HG03457 (cell line): ENCODE data around the gene PDE3B.
"Not testable (repeated sequence)": the region's sequence is repeated elsewhere in the genome, so short reads cannot be mapped to it uniquely, and the experiment has no call there.

Experiments
- ATAC-seq: cut with Tn5 transposase; IDR thresholded peaks from one replicate; pipeline ENCODE4 v1.9.1; 2021; ENCODE audit warnings: moderate number of reproducible peaks; ENCODE audit not compliant: unreplicated experiment

PDE3B gene

DNA sequence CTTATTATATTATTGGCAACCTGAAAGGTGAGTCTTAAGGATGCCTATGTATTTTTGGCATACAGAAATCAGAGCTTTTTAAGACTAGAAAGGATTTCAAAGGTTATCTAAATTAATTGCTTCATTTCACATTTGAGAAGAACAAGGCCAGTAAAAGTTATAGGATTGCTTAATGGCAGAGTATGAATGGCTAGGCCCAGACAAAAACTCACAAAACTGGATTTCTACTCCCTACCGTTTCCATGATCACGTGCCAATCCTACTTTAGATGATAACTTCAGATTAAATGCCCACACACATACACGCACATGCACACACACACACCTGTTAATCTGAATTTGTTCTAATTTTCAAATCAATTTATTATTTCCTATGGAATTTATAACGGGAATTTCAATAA, 1.8 kb upstream of the PDE3B start:
- no peak for ATAC-seq

DNA sequence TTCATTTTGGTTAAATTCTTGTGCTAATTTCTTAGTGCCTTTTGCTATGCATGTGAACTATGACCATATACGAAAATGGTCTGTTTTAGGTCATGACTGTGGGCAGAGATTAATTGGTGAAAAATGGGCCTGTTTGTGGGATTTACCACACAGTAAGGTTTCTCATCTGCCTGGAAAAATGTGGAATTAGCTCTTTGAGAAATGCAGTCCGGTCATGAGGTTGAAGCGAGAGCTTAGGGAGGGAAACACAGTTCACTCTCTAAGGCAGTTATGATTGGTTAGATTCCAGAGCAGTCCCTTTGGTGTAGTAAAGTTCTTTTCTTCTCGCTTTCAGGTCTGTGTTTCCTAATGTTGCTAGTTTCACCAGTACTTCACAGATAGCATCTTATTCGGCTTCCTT, 1.2 kb upstream of the PDE3B start:
- no peak for ATAC-seq

DNA sequence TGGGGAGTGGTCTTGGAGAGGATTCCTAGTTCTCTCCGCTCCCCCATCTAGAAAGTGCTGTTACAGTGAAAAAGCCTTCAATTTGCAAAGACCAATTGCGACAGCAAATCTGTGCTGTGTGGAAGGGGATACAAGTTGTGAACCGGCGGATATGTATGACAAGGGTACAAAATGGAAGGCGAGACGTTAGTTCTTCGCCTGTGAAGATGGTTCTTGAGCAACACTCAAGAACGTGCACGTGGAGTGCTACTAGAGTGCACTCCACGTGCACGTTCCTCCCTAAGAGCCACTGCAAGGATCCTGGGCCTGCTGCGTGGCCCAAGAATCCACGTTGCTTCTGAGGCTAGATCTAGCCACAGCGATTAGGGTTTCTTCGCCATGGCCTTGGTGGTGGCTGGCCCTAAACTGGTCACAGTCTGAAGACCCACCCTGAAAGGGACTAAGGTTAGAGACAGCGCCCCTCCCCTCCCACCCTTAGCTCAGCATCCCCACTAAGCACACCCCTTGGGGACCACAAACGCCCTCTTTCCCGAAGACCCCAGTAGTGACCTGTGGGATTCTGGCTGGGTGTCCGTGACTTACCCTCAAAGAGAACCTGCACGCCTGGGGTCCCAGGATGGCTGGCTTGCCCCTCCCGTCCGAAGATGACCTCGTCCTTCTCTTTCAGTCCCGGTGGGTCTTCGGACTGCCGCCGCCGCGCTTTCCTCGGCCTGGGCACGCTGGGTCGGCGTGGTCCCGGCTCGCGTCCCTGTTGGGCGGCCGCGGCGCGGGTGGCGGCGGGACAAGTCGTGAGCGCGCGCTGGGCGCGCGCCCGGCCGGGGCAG, 519 bp upstream of the PDE3B start:
- no peak for ATAC-seq

DNA sequence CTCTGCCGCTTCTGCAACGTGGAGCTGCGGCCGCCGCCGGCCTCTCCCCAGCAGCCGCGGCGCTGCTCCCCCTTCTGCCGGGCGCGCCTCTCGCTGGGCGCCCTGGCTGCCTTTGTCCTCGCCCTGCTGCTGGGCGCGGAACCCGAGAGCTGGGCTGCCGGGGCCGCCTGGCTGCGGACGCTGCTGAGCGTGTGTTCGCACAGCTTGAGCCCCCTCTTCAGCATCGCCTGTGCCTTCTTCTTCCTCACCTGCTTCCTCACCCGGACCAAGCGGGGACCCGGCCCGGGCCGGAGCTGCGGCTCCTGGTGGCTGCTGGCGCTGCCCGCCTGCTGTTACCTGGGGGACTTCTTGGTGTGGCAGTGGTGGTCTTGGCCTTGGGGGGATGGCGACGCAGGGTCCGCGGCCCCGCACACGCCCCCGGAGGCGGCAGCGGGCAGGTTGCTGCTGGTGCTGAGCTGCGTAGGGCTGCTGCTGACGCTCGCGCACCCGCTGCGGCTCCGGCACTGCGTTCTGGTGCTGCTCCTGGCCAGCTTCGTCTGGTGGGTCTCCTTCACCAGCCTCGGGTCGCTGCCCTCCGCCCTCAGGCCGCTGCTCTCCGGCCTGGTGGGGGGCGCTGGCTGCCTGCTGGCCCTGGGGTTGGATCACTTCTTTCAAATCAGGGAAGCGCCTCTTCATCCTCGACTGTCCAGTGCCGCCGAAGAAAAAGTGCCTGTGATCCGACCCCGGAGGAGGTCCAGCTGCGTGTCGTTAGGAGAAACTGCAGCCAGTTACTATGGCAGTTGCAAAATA, 816 bp downstream of the PDE3B start:
- peak; percentile 35 for ATAC-seq

DNA sequence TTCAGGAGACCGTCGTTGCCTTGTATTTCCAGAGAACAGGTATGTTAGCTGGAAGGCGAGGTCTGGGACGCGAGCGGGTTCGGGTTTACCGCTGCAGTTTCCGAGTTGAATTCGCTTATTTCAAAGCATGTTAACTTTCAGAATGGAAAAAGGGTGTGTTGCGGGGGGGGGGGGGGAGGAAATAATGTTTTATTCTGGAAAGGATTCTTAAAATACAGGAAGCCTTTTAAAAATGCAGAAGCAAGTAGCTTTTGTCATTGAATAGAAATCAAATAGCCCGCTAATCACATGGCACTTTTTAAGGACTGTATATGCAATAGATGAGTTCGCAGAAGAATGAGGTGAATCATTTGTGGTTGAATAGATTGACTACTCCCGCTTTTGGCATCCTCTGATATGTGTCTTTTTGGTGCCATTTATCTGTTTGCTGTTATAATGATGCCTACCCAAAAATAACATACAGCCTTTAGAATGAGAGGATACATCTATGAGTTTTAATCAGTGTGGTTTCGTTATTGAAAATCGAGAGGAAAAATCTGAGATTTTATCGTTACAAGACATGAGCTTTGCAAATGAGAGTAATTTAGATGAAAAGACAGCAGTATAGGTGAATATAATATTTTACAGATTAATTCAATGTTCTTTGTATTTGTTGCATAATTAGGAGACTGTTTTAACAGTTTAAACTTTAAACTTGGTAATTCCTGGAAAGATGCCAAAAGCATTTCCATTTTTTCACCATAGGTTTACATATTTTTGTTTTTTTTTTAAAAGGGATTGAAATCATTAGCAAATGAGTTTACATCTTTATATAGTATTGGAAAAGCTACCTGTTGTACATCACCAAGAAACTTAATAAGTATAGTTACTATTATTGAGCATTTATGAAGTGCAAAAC, 1.7 kb downstream of the PDE3B start:
- ATAC-seq, result no peak

DNA sequence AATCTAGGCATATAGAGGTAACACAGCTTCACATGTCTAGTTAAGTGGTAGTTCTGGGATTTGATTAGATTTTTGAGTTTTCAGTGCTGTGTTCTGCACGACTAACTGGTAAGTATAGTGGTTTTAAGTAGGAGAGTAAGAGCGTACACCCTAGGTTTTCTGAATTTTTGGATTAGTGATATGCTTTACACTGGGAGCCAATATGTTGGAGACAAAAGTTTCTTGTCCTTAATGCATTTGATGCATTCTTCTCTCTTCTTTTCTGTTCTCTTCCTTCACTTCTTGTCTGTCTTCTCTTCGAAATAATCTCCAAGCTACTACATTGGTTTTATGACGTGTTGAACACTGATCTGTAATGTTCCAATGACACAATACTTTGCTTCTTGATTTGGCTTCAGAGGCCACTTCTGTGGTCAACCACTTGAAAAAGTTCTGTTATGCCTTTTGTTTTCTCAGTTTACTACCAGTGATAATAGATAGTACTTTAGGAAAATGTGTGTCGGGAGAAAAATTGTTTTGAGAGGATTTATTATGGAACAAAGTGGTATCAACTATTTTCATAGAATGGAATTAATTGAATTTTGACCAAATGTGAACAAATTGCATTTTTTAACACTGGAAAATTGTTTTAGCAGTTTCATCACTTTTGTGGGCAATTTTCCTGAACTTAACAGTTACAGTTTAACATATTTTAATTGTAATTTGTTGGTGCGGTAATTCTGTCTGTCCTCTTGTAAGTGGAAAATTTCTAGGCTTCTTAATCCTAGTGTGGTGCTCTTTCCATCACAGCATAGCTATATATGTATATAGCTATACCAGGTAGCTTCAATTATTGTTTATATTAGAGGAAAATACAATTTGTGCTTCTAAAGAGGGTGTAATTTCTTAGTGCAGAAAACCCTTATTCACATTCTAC, 2.6 kb downstream of the PDE3B start:
- no peak for ATAC-seq

DNA sequence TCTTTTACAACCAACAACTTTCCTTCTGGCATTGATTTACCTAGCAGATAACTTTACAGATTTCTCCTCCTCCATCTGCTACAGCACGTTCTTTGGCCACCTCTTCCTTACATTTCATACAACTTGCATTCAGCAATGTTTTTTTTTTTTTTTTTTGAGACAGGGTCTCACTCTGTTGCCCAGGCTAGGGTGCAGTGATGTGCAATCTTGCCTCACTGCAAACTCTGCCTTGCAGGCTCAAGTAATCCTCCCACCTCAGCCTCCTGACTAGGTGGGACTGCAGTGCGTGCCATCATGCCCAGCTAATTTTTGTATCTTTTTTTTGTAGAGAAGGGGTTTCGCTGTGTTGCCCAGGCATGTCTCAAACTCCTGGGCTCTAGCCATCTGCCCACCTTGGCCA, 6.5 kb downstream of the PDE3B start:
- ATAC-seq, result no peak

DNA sequence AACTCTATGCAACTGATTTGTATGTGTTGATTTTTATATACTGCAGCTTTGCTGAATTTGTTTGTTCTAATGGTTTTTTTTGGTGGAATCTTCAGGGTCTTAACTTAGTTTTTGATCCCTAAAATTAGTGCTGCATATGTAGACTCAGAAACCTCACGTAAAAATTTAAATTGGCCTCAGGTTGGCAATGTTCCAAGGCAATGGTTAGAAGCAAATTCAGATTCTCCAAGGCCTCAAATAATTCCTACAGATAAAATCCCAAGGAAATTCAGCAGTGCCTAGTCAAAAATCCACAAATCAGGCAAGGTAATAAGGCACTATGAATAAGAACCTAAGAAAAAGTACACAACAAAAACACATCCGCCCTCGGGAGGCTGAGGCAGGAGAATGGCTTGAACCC, 9.5 kb downstream of the PDE3B start:
- ATAC-seq, result no peak

DNA sequence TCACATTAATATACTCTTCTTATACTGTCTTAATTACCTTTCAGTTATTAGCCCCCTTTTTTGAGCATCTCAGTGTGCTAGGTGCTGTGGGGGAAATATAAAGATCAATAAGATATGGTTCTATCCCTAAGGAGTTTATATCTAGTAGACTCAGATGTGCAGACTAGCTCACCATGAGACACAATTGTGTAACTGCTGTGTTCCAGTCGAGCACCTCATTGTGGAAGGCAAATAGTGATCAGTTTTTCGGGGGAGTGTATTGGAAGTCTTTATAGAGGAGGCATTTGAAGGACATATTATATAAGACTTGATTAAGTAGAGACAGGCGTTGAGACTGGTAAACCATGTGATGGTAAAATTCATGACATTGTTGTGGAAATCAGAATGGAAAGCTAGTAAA, 11.8 kb downstream of the PDE3B start:
- no peak for ATAC-seq

DNA sequence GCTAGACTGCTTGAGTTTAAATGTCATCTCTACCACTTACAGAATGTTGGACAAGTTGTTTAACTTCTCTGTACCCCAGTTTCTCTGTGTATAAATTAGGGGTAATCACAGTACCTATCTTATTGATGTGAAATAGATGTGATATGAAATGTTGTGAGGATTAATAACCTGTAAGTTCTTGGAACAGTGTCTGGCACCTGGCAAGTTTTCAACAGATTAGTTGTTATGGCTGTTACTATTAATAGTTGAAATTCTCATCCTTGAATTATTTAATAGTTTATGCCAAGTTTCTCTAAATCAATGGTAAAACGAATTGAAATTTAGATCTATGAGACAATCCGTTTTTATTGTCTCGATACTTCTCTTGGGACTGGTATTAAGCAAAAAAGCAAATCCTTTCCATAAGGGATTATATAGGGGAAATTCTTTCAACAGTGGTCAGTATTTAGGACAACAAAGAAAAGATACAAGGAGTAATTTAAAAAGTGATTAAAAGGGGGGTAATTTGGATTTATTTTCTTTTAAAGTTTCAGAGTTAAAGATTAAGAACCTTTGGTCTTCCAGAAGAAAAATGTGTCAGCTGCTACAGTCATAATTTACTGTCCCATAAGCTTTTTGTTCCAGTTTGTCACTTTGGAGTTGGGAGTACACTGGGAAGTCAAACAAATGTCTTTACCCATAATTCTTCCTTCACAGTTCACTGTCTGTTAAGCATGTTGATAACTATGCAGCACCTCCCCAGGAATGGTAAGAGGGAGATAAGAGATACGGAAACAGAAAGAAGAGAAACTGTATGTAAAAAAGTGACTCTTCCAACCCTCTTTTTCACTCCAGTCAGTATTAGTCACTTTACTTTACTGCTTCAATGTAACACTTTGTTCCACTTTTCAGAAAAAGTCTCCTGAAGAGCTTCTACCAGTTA, 13.2 kb downstream of the PDE3B start:
- ATAC-seq, result no peak

DNA sequence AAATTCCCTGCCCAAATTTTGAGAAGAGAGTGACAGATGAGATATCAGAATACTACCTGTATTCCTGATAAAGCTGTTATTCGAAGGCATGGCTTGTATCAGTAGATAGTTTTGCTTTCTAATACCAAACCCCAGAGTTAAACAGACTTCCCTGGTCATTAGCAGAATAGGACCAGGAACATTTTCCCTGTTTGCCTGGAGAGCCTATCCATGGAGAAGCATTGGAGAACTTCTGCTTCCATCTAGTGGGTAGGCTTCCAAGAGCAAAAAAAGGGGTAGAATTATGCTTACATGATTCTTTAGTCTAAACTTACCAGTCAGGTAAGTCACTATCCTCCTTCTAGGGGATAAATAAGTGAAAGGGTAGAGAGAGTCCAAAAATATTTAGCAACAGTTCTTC, 14.2 kb downstream of the PDE3B start:
- no peak for ATAC-seq

DNA sequence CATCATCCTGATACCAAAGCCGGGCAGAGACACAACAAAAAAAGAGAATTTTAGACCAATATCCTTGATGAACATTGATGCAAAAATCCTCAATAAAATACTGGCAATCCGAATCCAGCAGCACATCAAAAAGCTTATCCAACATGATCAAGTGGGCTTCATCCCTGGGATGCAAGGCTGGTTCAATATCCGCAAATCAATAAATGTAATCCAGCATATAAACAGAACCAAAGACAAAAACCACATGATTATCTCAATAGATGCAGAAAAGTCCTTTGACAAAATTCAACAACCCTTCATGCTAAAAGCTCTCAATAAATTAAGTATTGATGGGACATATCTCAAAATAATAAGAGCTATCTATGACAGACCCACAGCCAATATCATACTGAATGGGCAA, 21.3 kb downstream of the PDE3B start:
- ATAC-seq, result not testable (repeated sequence)

DNA sequence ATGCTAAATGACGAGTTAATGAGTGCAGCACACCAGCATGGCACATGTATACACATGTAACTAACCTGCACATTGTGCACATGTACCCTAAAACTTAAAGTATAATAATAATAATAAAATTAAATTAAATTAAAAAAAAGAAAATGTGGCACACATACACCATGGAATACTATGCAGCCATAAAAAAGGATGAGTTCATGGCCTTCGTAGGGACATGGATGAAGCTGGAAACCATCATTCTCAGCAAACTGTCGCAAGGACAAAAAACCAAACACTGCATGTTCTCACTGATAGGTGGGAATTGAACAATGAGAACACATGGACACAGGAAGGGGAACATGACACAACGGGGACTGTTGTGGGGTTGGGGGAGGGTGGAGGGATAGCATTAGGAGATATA, 23.7 kb downstream of the PDE3B start:
- not testable (repeated sequence) for ATAC-seq

DNA sequence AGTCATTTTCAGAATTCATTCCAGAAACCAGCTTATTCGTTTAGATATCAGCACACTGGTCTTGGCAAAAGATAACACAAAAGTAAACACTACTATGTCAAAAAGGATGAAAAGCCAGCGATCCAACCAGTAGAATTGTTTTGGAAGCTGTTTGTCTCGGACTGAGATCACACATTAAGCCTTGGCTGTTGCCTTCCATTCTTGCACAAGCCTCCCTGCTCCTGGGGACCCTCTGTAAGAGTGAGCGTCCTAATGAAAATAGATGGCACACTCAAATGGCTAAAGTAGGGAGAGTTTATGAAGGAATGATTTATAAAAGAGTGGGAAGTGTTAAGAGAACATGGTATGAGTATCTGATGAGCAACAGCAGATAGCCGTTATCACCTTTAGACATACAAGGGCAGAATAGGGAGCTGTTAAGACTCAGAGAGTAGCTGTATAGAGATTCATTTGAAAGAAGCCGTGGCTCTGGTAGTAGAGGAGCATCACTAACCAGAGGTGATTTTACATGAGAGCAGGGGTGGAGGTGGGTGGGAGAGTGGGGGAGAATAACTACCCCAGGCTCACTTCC, 25.2 kb downstream of the PDE3B start:
- no peak for ATAC-seq

DNA sequence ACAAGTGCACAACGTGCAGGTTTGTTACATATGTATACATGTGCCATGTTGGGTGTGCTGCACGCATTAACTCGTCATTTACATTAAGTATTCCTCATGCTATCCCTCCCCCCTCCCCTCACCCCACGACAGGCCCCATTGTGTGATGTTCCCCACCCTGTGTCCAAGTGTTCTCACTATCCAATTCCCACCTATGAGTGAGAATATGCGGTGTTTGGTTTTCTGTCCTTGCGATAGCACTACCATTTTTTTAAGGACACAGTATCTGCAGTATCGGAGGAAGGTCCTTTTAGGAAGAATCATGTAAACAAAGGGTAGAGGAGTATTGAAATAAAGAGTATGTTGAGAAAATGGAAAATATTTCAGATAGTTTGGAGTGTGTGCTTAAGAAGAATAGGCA, 25.9 kb downstream of the PDE3B start:
- no peak for ATAC-seq

DNA sequence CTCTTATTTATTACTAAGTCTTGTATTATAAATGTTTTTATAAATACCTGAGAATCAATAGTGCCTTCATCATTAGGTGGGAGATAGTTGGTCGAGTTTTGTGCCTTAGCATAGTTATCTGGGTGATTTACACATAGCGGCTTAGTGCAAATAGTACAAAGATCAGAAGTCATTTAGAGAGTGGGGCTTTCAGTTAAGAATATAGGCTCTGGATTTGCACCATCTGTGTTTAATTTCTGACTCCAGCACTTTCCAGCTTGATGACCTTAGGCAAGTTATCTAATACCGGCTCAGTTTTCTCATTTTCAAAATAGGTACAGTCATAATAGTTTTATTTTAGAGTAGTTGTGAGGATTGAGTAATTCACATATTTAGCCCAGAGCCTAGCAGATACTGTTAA, 26.4 kb downstream of the PDE3B start:
- ATAC-seq, result no peak

DNA sequence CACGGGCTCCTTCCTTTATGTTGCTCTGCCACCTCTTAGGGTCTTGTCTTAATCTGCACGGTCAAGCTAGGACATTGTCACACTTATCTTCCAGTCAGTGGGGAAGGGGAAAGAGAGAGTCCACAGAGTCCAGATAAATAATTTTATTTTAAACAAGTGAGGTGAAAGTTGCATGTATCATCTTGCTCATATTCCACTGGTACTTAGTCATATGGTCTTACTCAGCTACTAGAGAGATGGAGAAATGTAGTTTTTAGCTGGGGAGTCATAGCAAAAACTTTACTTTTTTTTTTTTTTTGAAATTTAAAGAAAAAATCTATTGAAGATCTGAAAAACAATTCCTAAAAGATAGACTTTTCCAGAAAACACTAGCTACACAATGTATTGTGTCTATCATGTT, 29.0 kb downstream of the PDE3B start:
- no peak for ATAC-seq

DNA sequence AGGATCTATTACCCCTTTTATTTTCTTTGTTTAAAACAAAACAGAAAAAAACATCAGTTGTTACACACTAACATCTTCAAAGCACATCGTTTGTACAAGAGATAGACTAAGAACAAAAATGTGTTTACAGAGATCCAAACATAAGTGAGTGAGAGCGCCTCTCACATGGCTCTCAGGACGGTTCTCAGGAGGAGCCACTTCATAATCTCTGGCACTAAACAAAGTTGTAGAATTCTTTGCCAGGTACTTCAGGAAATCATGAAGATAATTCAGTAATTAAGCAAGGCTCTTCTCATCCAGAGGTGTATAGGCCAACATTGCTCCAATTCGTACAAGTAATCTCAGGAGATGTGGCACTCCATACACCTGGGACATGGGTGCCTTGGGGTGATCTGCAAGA, 29.8 kb downstream of the PDE3B start:
- ATAC-seq, result no peak

DNA sequence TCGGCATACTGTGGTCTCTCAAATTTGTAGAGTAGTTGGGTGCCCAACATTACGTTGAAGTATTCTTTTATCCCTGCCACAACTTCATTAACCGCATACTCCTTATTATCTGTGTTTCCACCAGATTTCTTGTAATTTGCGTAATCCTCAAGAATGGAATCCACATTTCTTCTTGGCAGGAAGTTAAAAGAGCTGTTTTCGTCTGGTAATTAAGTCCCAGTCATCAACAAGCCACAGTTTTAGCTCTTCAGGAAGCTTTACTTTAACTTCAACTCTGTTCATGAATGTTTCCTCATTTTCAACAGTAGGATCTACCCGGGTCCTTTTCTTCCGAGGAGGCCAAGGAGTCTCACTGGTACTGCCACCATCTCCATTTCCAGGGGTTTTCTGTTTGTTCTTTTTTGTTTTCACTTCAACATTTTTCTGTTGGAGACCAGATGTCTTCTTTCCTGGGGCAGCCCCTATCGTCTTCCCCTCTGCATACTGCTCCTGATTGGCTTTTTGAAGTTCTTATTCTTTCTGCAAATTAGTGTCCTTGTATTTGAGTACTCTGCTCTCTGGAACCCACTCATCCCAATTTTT, 30.3 kb downstream of the PDE3B start:
- ATAC-seq, result no peak
